Transverse colon (tissue), 4 donors: ENCODE measurements around the gene DMD.

Experiments
- CTCF ChIP-seq, 5 experiments: fragments of 200-600 bp in 3 of 5; fragments of 450-650 bp in 2 of 5; sonication (generic) in 3 of 5; IDR thresholded peaks; 1 replicate in 2 of 5; 2 replicates in 3 of 5; pipeline ENCODE4 v1.5.1; 2016 to 2017; ENCODE audit warnings: antibody characterized with exemption in 5 of 5, inconsistent platforms in 3 of 5, mild to moderate bottlenecking in 2 of 5, moderate library complexity in 1 of 5
- POLR2AphosphoS5 ChIP-seq, 3 donors: sonication (generic); formaldehyde crosslinking; IDR thresholded peaks; one replicate each; pipeline ENCODE4 v1.6.1; 2016; ENCODE audit warnings: antibody characterized with exemption in 3 of 3

- TF ChIP-seq CTCF (IDR thresholded peaks at IDR 0.05) (no peak), POLR2AphosphoS5 (IDR thresholded peaks at IDR 0.05) (no peak)
Measured at GRCh38 chrX:33053001-33053400, 158.3 kb downstream of the DMD start.
